GM19099 (cell line): Measurements from ENCODE around the gene PEX11G.

Experiments
- POLR2A ChIP-seq: IDR thresholded peaks from 3 replicates; pipeline ENCODE4 v1.6.1; 2011; ENCODE audit warnings: low read depth; ENCODE audit not compliant: insufficient read length; ENCODE audit errors: extremely low read depth

The PEX11G gene

GRCh38 chr19:7442423-7442822 is 46.4 kb downstream of the PEX11G start:
- no peak for TF ChIP-seq POLR2A

GRCh38 chr19:7441468-7442146 is 47.2 kb downstream of the PEX11G start:
- TF ChIP-seq POLR2A, result no peak

- no peak for TF ChIP-seq POLR2A
Measured at GRCh38 chr19:7440188-7440975, 48.5 kb downstream of the PEX11G start.

- no peak for TF ChIP-seq POLR2A
Measured at GRCh38 chr19:7435586-7435985, 53.2 kb downstream of the PEX11G start.

DNA sequence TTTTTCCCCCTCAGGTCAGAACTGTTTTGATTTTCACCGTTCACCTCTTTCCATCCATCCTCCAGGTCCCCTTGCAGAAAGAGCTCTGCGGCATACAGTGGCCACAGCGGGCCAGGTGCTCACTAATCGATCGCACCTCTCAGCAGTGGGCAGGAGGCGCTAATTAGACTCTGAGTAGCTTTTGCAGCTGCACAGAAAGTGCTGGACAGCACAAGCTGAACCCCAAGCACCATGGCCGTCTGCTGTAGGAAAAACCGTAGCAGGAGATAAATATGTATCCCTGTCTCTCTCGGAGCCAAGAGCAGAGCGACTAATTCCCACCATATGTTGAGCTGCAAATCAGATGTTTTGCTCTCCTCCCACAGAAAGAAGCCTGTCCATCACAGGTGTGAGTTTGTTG is 54.4 kb downstream of the PEX11G start:
- TF ChIP-seq POLR2A, result no peak

DNA sequence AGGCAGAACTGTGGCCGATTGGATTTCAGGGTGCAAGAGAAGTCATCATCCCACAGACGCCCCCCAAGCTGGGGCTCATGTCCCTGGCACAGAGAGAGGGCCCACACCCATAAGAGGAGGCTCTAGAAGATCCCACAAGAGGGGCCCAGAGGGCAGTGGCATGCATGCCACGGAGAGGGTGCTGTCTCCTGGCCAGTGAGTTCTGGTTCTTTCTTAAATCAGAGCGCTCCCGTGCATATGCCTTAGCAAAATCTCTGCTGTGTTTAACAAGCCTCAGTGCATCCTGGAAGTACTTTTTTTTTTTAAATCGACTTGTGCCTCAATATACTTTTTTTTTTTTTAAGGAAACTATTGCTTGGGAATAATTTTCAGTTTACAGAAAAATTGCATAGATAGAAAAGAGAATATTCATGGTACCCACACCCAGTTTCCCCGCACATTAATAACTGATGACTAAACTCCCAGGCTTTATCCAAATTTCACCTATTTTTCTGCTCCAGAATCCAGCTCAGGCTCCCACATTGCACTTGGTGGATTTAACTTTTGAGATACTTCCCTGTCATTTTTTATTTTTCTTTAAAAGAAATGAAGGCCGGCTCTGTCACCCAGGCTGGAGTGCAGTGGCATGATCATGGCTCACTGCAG is 59.1 kb downstream of the PEX11G start:
- TF ChIP-seq POLR2A, result no peak

GRCh38 chr19:7428651-7429113 is 60.2 kb downstream of the PEX11G start:
- no peak for TF ChIP-seq POLR2A

DNA sequence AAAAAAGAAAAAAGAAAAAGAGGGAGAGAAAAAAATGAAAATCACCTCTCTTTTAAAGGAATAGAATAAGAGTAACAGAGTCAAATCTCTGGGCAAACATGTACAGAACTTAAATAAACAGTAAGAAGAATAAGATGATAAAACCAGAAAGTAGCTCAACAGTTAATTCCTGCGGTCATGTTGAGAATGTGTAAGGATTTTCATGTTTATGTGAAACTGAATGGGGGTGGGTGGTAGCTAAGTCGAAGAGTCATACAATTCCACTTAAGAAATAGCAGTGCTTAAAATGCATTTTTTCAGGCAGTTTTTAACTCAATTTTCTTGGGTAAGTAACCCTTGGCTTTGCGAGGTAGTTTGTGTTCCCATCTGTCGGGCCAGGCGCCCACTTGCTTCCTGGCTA is 60.9 kb downstream of the PEX11G start:
- no peak for TF ChIP-seq POLR2A

- no peak for TF ChIP-seq POLR2A
Measured at GRCh38 chr19:7426986-7427385, 61.8 kb downstream of the PEX11G start.
